22Rv1 (cell line): ENCODE measurements around the gene ZNF793.
A peak's percentile ranks its signal among the peaks of the same experiment; 100 is the strongest.

Source experiments
- H3K27ac ChIP-seq: fragments of 450-650 bp; 2 replicates; pipeline ENCODE4 v1.5.1; 2017
- ZFX ChIP-seq: fragments of 450-650 bp; IDR thresholded peaks from 2 replicates; pipeline ENCODE4 v1.6.1; 2017; ENCODE audit warnings: antibody characterized with exemption, borderline replicate concordance
- TF ChIP-seq, protein P1 (sequence below): fragments of 450-650 bp; IDR thresholded peaks from 2 replicates; pipeline ENCODE4 v1.5.1; 2017; ENCODE audit warnings: mild to moderate bottlenecking

ZNF793 gene

DNA sequence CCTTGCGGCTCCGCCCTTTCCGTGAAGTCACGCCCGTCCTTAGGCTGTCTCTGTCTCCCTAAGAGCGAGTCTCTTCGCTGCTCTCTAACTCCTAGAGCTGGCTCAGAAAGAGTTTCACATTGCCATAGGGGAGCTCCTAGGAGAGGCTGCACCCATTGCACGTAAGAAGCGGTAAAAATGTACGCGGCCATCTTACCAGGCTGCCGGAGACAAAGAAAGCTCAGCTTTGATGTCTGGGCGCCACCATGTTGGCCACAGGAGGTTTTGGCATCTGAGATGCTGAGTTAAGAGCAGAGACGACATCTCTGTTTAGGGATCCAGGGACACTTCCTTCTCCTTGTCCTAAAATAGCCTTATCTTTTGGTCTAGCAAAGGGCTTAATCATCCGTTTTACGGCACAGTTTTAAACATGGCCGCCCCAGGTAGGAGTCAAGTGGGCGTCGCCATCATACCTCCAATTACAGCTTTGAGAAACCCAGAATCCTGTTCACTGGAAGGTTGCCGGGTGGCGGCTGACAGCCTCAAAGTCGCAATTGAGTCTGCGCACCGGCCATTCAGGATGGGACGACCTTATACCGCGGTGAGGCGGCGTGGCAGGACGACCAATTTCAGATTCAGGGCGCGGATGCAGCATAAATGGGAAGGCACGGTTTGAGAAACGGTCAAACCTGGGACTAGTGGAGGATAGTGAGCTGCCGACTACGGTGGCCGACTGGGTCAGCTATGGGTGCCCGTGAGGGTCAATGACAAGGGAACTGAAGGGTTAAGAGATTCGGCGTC, at the start of gene ZNF793:
Gene ZNF793 (plus strand): TSS at position 553 of the 780 bp plus-strand sequence. CDS start 16,501 bp downstream, outside the sequence.
- peak within 1 kb of the TSS; percentile 98 for H3K27ac ChIP-seq

DNA sequence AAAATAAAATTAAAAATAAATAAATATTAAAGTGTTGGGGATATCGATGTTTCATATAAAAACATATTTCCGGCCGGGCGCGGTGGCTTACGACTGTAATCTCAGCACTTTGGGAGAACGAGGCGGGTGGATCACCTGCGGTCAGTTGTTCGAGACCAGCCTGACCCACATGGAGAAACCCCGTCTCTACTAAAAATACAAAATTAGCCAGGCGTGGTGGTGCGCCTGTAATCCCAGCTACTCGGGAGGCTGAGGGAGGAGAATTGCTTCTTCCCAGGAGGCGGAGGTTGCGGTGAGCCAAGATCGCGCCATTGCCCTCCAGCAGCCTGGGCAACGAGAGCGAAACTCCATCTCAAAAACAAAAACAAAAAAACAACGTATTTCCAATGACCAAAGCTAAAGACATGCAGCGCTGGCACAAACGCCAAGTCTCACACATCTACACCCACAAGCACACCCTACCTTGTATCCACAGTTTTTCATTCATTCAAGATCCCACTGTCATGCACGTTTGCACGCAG, 40.4 kb upstream of the ZNF793 start:
- TF ChIP-seq ZFX = no peak
- TF ChIP-seq, protein P1, sequence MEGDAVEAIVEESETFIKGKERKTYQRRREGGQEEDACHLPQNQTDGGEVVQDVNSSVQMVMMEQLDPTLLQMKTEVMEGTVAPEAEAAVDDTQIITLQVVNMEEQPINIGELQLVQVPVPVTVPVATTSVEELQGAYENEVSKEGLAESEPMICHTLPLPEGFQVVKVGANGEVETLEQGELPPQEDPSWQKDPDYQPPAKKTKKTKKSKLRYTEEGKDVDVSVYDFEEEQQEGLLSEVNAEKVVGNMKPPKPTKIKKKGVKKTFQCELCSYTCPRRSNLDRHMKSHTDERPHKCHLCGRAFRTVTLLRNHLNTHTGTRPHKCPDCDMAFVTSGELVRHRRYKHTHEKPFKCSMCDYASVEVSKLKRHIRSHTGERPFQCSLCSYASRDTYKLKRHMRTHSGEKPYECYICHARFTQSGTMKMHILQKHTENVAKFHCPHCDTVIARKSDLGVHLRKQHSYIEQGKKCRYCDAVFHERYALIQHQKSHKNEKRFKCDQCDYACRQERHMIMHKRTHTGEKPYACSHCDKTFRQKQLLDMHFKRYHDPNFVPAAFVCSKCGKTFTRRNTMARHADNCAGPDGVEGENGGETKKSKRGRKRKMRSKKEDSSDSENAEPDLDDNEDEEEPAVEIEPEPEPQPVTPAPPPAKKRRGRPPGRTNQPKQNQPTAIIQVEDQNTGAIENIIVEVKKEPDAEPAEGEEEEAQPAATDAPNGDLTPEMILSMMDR = no peak
- peak overlapping the region; percentile 95 for H3K27ac ChIP-seq

More for the DNA sequence above, at the start of gene ZNF793:
- TF ChIP-seq, protein P1 = no peak
- no peak for TF ChIP-seq ZFX

DNA sequence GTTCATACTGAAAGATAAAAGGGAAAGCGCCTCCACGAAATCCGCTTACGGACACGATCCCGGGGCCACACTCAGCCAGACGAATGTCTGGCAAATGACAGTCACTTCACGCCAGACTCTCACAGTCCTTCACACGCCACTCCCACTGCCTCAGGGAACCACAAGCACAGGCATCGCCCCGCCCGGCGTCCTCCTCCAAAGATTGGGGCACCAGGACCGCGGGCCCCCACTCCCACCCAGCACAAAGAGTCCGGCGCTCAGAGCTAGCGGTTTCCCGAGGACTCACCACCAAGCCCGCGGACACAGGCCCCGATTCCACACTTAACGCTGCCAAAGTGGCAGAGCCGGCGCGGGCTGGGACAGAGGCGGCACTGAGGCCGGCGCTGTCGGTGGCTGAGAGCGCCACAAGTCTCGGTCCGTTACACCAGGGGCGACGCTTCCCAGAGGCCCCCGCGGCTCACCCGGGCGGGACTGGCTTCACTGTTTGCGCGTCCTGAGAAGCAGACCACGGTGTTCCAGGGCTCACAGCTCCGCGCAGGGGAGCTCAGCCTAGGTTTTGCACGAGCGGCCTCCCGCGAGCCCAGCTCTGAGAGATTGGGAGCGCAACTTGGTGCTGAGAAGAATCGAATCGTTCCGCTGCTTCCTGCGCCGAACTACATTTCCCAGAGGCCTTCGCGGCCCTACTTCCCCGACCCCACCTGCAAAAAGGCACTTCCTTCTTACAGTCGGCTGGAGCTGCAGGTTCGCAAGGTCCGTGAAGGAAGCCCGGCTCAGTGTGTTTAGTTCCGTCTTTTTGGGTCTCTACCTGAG, 39.7 kb upstream of the ZNF793 start, which contains the start of gene ZNF569:
Gene ZNF569 (minus strand): TSS at position 647 of the 810 bp plus-strand sequence. CDS start 22,523 bp downstream, outside the sequence.
- TF ChIP-seq, protein P1 = no peak
- no peak for TF ChIP-seq ZFX
- peak within 1 kb of the TSS; percentile 95 for H3K27ac ChIP-seq

DNA sequence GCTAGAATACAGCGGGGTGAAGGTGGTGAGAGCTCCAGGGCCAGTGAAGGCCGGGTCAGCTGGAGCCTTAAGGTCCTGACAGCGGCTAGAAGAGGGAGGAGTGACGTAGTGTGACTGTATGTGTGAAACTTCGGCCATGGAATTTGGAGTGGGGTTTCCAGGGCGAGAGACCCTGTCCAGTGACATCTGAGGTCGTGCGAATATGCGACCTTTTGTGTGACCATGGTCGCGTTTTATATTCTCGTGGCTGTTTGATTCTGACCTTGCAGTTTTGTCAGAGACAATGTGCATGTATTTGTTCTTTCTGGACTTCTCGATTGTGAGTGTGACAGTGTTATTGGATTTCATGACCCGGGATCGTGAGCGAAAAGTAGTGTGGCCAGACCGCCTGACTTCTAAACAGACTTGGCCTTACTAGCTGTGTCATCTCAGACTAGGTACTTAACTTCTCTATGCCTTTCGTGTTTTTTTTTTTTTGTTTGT, 39.1 kb upstream of the ZNF793 start:
- peak overlapping the region; percentile 95 for H3K27ac ChIP-seq
- TF ChIP-seq ZFX = no peak
- TF ChIP-seq, protein P1 = no peak

DNA sequence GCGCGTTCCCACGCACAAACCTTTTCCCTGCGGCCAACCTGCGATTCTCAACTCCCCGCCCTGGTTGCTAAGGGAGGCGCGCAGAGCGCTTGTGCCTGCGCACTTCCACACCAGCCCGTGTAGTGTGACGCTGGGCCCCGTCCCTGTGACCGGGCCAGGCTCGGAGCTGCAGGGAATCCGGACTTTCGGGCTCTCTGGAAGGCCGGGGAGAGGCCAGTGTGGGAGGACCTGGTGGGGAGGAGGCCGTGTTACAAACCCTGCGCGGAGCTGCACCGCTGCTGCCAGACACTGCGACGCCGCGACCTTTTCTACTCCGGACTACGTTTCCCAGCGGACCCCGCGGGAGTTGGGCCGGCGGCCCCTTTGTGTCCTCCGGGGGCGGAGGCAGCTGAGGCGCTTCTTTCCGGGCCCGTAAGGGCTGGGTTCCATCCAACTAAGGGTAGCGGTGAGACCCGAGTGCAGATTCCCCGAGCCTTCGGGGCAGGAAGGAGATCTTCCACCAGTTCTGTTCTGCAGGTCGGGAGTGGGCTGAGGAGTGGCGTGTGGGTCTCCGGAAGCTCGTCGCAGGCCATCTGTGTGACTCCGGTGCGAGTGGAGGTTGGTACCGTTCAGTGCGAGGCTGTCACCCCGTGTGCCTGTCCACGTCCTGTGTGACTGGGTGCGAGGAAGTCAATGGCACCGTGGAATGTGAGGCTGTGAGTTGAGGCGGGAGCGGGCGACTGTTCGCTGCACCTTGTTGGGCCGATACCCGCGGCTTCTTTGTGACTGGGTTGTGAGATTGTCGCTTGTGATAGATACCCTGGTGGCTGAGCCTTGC, 37.6 kb upstream of the ZNF793 start, which contains the start of gene ZNF570:
Gene ZNF570 (plus strand): TSS at position 396 of the 817 bp plus-strand sequence. CDS start 999 bp downstream, outside the sequence.
- TF ChIP-seq ZFX = no peak
- TF ChIP-seq, protein P1 = no peak
- H3K27ac ChIP-seq = peak within 1 kb of the TSS; percentile 95

DNA sequence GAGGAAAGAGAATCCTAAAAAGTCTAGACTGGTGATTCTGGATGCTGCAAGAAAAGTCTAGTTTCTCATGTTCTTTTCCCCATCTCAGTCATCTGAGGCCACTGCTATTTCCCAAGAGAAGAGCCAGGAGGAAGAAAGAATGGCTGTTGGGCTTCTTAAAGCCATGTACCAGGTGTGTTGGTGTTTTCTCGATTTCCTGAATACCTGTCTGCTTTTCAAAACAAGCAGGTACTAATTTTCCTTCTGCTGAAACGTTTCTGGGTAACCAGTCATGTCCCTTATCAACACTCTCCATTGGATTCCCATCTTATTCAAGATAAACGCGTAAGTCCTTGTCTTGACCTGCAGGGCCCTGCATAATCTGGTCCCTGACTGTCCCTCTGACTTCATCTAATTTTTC, 36.5 kb upstream of the ZNF793 start:
- peak overlapping the region; percentile 95 for H3K27ac ChIP-seq

More for the DNA sequence above, 36.5 kb upstream of the ZNF793 start:
- TF ChIP-seq, protein P1 = no peak
- no peak for TF ChIP-seq ZFX
